NCI-H2029 treated with DMSO at 0.1 percent for 48 hours (cell line): ENCODE measurements around the gene FZD4.
"Not testable (repeated sequence)": the region's sequence is repeated elsewhere in the genome, so short reads cannot be mapped to it uniquely, and the experiment has no call there.

ENCODE experiments used
- DNase-seq: peaks from one replicate; lab custom pipeline; 2025; lab: John Stamatoyannopoulos, UW

The FZD4 gene

DNA sequence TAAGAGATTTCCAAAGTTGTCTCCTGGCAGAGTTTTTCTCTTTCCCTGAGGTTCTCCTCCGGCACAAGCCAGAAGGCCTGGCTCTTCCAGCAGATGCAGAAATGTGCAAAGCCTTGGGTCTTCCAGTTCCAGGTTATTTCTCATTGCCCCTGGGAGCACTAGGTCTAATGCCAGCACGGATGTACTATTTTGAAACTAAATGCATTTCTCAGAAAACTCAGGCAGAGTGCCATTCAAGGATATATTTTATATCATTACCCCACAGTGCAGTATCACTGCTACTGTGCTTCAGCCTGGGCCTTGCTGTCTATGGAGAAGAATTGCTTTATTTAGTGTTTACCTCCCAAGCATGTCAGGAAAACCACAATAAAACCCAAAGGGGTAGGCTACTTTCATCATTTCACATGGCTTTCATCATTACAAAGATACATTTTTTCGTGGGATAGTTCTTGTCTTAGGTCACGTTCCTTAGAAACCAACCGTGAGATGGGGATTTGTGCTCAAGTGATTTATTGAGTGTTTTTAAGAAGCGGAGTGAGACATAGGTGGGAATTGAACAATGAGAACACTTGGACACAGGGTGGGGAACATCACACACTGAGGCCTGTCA is 22.4 kb upstream of the FZD4 start:
- DNase-seq, result no peak

- DNase-seq, result no peak
Observed at GRCh38 chr11:86972734-86973133, 17.5 kb upstream of the FZD4 start.

DNA sequence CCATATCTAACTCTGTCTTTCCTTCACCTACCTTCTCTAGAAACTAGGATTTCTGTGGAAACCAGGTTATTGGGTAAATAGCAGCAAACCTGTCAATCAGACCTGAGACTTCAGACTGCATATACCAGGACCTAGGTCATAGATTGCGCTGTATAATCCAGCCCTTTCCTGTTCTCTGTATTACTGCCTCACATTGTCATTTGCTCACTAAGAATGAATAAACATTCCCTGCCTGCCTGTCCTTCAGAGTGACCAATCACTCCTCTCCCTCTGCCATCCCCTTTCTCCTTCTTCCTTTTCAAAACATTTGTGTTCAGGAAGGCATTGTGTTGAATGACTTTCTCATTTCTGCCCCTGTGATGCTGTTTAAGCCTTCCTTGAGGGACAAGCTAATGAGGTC is 14.1 kb upstream of the FZD4 start:
- no peak for DNase-seq

- not testable (repeated sequence) for DNase-seq
Observed at GRCh38 chr11:86967601-86968000, 12.4 kb upstream of the FZD4 start.

- DNase-seq, result no peak
Observed at GRCh38 chr11:86957976-86958646, 2.9 kb upstream of the FZD4 start.

DNA sequence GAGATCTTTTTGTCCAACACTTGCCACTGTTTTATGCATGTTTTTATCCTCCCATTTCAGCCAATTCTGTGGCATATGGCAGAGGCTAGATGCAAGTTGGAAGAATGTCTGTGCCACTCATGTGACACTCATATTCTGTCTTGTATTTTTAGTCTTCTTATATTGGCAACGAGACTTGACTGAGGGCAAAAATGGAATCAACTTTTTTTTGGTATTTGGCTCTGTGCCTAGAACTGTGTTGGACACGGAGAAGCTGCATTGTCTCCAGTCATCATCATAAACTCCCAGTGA is 1.7 kb upstream of the FZD4 start:
- no peak for DNase-seq

GRCh38 chr11:86955111-86955360 is 159 bp downstream of the FZD4 start:
- DNase-seq, result no peak

DNA sequence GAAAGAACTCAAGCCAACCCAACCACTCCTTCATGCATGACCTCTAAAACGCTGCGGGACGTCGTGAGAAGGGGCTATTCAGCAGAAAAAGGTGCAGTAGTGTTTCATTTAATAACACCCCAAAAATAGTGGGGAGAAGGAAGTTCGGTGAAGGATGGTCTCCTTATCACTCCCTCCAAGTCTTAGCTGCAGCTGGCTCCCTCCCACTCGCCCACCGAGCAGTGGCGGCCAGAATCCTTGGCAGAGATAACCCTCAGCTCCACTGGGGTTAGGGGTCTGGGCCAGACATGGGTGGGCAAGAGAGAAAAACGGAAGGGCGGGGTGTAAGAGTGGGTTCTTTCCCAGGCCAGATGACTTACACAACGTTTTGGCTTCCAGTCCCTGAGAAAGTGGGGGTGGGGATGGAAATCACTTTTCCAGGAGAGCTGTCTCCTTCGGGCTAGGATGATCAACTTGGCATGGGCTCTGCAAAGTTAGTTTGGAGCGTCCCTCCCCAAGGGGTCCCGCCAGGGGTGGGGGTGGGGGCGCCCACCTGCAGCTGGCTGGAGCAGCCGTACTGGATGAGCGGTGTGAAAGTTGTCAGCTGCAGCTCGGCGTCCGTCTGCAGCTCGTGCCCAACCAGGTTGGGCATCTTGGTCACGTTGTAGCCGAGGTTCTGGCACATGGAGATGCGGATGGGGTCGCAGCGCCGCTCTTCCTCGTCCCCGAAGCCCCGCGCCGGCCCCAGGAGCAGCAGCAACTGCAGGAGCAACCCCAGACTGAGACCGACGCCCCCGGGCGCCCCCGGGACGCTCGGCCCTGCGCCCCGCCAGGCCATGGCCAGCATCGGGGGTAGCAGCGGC is 705 bp downstream of the FZD4 start:
- no peak for DNase-seq

- no peak for DNase-seq
Observed at GRCh38 chr11:86952221-86952875, 2.8 kb downstream of the FZD4 start.

- no peak for DNase-seq
Observed at GRCh38 chr11:86951706-86952105, 3.5 kb downstream of the FZD4 start.

DNA sequence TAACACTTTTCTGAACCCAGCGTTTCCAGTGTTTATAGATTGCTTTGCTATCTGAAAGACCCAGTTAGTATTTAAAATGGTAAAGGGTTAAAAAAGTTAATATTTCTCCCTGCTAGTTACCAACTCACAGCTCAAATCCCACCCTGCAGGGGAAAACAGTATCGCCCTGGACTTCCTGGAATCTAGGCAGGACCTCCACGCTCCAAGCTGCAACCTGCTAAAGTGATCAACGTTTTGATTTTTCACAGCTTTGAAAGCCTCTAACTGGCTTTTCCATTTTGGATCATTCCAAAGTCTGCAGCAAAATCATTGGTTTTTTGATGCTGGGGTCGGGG is 4.6 kb downstream of the FZD4 start:
- DNase-seq, result no peak

- DNase-seq, result no peak
Observed at GRCh38 chr11:86949995-86950660, 5.1 kb downstream of the FZD4 start.

GRCh38 chr11:86948733-86949132 is 6.5 kb downstream of the FZD4 start:
- DNase-seq, result no peak

GRCh38 chr11:86947541-86947940 is 7.7 kb downstream of the FZD4 start:
- DNase-seq, result no peak

DNA sequence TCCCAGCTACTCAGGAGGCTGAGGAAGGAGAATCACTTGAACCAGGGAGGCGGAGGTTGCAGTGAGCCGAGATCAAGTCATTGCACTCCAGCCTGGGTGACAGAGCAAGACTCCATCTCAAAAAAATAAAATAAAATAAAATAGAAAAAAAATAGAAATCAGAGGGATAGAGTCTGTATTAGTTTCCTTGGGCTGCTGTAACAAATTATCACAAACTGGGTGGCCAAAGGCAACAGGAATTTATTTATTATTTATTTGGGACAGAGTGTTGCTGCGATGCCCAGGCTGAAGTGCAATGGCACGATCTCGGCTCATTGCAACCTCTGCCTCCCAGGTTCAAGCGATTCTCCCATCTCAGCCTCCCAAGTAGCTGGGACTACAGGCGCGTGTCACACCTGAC is 11.7 kb downstream of the FZD4 start:
- DNase-seq, result not testable (repeated sequence)

DNA sequence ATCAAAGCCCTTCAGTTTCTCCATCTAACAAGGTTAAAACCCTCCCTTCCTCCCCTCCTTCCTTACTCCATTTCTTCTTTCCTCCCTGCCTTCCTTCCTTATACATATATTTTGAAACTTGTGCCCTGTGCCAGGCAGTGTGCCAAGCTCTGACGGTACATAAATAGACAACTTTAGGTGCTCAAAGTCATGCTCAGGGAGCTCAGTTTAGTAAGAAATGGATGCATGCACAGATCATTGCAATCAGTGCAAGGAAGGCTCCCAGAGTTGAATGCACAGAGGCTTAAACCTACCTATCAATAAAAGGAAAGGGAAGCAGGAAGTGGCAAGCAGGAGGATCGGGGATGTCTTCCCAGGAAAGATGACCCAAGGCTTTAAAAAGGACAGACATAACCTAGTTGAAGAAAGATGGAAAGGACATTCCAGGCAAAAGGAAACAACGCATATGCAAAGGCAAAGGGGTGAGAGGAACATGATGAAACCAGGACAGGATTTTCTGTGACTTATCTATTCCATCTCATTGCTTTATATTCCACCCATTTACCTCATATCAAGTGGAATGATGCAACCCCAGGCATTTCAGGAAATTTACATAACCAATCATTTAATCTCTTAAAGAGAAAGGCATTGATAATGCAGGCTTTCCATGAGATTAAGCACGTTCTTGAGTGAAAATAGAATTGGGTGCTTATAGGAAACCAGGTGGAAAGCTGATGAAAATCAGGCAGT is 13.2 kb downstream of the FZD4 start:
- DNase-seq, result no peak

DNA sequence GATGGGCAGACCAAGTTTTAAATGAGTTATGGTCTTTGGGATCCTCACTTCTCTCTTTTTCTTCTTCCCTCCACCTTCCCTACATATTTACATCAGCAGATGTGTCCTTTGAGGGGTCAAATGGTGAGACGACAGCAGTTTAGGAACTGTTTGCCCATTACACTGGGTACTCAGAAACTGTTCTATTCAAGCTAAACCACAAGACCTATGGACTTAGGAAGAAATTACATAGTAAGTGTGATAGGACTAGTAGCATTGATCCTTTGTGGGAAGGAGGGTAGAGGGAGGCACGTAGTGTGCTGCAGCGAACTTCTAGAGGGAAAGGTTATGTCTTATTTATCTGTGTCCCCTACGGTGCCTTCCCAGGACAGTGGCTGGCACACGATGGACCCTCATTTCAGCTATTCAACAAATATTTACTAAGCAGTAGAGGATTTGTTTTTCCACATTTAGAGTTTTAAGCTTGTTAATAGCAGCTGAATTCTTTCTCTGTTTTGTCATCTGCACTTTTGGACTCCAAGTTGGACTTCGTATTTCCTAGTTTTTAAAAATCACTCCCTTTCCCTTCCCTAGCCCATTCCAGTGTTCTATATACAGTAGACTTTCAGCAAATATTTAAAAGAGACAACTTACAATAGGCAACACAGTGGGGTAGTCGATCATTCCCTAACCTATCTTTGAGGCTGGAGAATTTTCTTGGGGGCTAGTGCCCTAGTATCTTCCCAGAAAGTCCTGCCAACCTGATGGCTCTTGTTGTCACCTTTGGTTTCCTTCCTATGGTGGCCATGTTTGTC is 13.9 kb downstream of the FZD4 start:
- DNase-seq, result no peak

- no peak for DNase-seq
Observed at GRCh38 chr11:86940122-86940777, 14.9 kb downstream of the FZD4 start.

- peak; percentile 75 for DNase-seq
Observed at GRCh38 chr11:86938900-86939880, 16.0 kb downstream of the FZD4 start.
